H1 (cell line): ENCODE results near the gene SH3RF3. TPM values are rescaled to one million over a fixed set of nuclear protein-coding genes. Genes with fewer than 3 reads are reported as not detected.

ENCODE experiments used
- CTCF ChIA-PET: fragments of 300-600 bp; sonication (Branson Sonifier 250); formaldehyde crosslinking; loops from one replicate; lab custom pipeline; 2021; ENCODE audit not compliant: partially characterized antibody; lab: Charles Lee
- POLR2A ChIA-PET: fragments of 300-600 bp; sonication (Branson Sonifier 250); formaldehyde crosslinking; loops from one replicate; lab custom pipeline; 2021; ENCODE audit warnings: inconsistent platforms; ENCODE audit not compliant: partially characterized antibody; lab: Charles Lee
- DNase-seq, 2 experiments: peaks; one replicate each; pipeline versions ENCODE4 v3.0.0 to v3.0.0-alpha.2; 2010 to 2022; ENCODE audit warnings: low spot score in 2 of 2, low read depth in 1 of 2, mixed read lengths in 1 of 2
- FAIRE-seq: peaks from 2 replicates; lab custom pipeline; 2011; peaks lifted over from hg19 to GRCh38; lab: Jason Lieb, UNC
- H2AFZ ChIP-seq: 2 replicates; pipeline ENCODE4 v1.8.1; 2012; ENCODE audit warnings: low read length, inconsistent platforms
- H2AK5ac ChIP-seq: 2 replicates; pipeline ENCODE4 v1.6.1; 2013; ENCODE audit warnings: low read depth, low read length
- H2BK120ac ChIP-seq: replicated peaks from 2 replicates; pipeline ENCODE3; 2013; ENCODE audit warnings: low read depth, low read length, inconsistent platforms
- H2BK12ac ChIP-seq: 2 replicates; pipeline ENCODE4 v1.6.1; 2013; ENCODE audit warnings: low read depth, low read length
- H2BK15ac ChIP-seq: 2 replicates; pipeline ENCODE4 v1.6.1; 2013; ENCODE audit warnings: low read length
- H2BK20ac ChIP-seq: 2 replicates; pipeline ENCODE4 v1.6.1; 2013; ENCODE audit warnings: low read length
- H2BK5ac ChIP-seq: 2 replicates; pipeline ENCODE4 v1.6.1; 2013; ENCODE audit warnings: low read depth, low read length
- H3K14ac ChIP-seq: 2 replicates; pipeline ENCODE4 v1.6.1; 2013; ENCODE audit warnings: inconsistent platforms; ENCODE audit not compliant: insufficient read length
- H3K18ac ChIP-seq: 2 replicates; pipeline ENCODE4 v1.6.1; 2013; ENCODE audit warnings: low read length; ENCODE audit errors: extremely low read depth
- H3K23ac ChIP-seq: 2 replicates; pipeline ENCODE4 v1.6.1; 2013; ENCODE audit warnings: inconsistent platforms; ENCODE audit not compliant: insufficient read length
- H3K23me2 ChIP-seq: 2 replicates; pipeline ENCODE4 v1.6.1; 2013; ENCODE audit warnings: low read depth, low read length
- H3K27ac ChIP-seq: 2 replicates; pipeline ENCODE4 v1.6.1; 2011; ENCODE audit warnings: low read depth, low read length, inconsistent platforms
- H3K27me3 ChIP-seq, 4 experiments: replicated peaks in 1 of 4; 1 replicate in 1 of 4; 2 replicates in 3 of 4; pipeline versions ENCODE4 v1.6.1 to v1.8.1; 2011 to 2013; ENCODE audit warnings: low read length in 3 of 4, mild to moderate bottlenecking in 3 of 4, inconsistent platforms in 2 of 4, mixed read lengths in 2 of 4, moderate library complexity in 1 of 4; ENCODE audit not compliant: control insufficient read depth in 3 of 4, insufficient read depth in 3 of 4; ENCODE audit errors: extremely low read depth in 1 of 4
- H3K36me3 ChIP-seq, 4 experiments: 2 replicates each; pipeline versions ENCODE4 v1.6.1 to v1.8.1; 2011 to 2013; ENCODE audit warnings: mild to moderate bottlenecking in 4 of 4, low read length in 3 of 4, moderate library complexity in 2 of 4, control low read depth in 1 of 4, inconsistent platforms in 1 of 4; ENCODE audit not compliant: insufficient read depth in 4 of 4, control insufficient read depth in 2 of 4
- H3K4ac ChIP-seq: replicated peaks from 2 replicates; pipeline ENCODE3; 2013; ENCODE audit warnings: low read length, low read depth, mixed read lengths, inconsistent platforms; ENCODE audit not compliant: insufficient read length
- H3K4me1 ChIP-seq, 4 experiments: replicated peaks in 1 of 4; 1 replicate in 1 of 4; 2 replicates in 3 of 4; pipeline versions ENCODE4 v1.6.1 to v1.8.1; 2011 to 2013; ENCODE audit warnings: low read length in 3 of 4, inconsistent platforms in 2 of 4, mixed read lengths in 1 of 4; ENCODE audit not compliant: insufficient read depth in 4 of 4, control insufficient read depth in 3 of 4
- H3K4me2 ChIP-seq, 2 experiments: 2 replicates each; pipeline versions ENCODE4 v1.6.1 to v1.8.1; 2011 to 2013; ENCODE audit warnings: low read depth in 2 of 2, low read length in 2 of 2, control low read depth in 1 of 2, inconsistent platforms in 1 of 2, mild to moderate bottlenecking in 1 of 2; ENCODE audit not compliant: insufficient read depth in 1 of 2
- H3K4me3 ChIP-seq, 4 experiments: fragments of 200-600, 300-600 bp in 1 of 4; sonication (generic), shearing (Covaris generic), sonication (Bioruptor Twin) in 1 of 4; 2 replicates each; pipeline versions ENCODE4 v1.5.1 to v1.8.1; 2011 to 2016; ENCODE audit warnings: low read length in 4 of 4, low read depth in 3 of 4, control low read depth in 2 of 4, inconsistent platforms in 2 of 4, mild to moderate bottlenecking in 2 of 4, mixed read lengths in 1 of 4, moderate library complexity in 1 of 4; ENCODE audit not compliant: insufficient read depth in 2 of 4; ENCODE audit errors: extremely low read depth in 1 of 4
- H3K56ac ChIP-seq: replicated peaks from 2 replicates; pipeline ENCODE3; 2013; ENCODE audit warnings: low read depth, mild to moderate bottlenecking, mixed read lengths, low read length, inconsistent platforms; ENCODE audit not compliant: insufficient read length
- H3K79me1 ChIP-seq: 2 replicates; pipeline ENCODE4 v1.6.1; 2013; ENCODE audit warnings: low read depth, low read length, control low read depth
- H3K79me2 ChIP-seq, 2 experiments: 2 replicates each; pipeline versions ENCODE4 v1.6.1 to v1.8.1; 2012 to 2013; ENCODE audit warnings: low read length in 2 of 2, mild to moderate bottlenecking in 2 of 2, inconsistent platforms in 1 of 2; ENCODE audit not compliant: insufficient read depth in 2 of 2, control insufficient read depth in 1 of 2
- H3K9ac ChIP-seq, 4 experiments: replicated peaks in 1 of 4; 1 replicate in 1 of 4; 2 replicates in 3 of 4; pipeline versions ENCODE4 v1.6.1 to v1.8.1; 2011 to 2013; ENCODE audit warnings: low read depth in 3 of 4, low read length in 3 of 4, control low read depth in 2 of 4, mild to moderate bottlenecking in 2 of 4, moderate library complexity in 2 of 4, inconsistent platforms in 1 of 4; ENCODE audit errors: extremely low read depth in 1 of 4
- H3K9me3 ChIP-seq, 2 experiments: 2 replicates each; pipeline versions ENCODE4 v1.6.1 to v1.8.1; 2012 to 2013; ENCODE audit warnings: mild to moderate bottlenecking in 2 of 2, moderate library complexity in 2 of 2, control low read depth in 1 of 2, inconsistent platforms in 1 of 2, low read depth in 1 of 2, low read length in 1 of 2, mixed read lengths in 1 of 2; ENCODE audit not compliant: insufficient read depth in 2 of 2
- H4K20me1 ChIP-seq, 2 experiments: replicated peaks in 1 of 2; 2 replicates each; pipeline versions ENCODE3 to v1.8.1; 2011 to 2013; ENCODE audit warnings: inconsistent platforms in 2 of 2, low read length in 2 of 2, mild to moderate bottlenecking in 1 of 2; ENCODE audit not compliant: insufficient read depth in 2 of 2, control insufficient read depth in 1 of 2
- H4K5ac ChIP-seq: 2 replicates; pipeline ENCODE4 v1.6.1; 2013; ENCODE audit warnings: low read length, low read depth, mixed read lengths, inconsistent platforms; ENCODE audit not compliant: insufficient read length
- H4K8ac ChIP-seq: 2 replicates; pipeline ENCODE4 v1.8.0; 2013; ENCODE audit warnings: mild to moderate bottlenecking, moderate library complexity, low read length, inconsistent platforms; ENCODE audit not compliant: insufficient read depth; ENCODE audit errors: extremely low read depth
- H4K91ac ChIP-seq: replicated peaks from 2 replicates; pipeline ENCODE3; 2013; ENCODE audit warnings: low read length, mixed read lengths, inconsistent platforms; ENCODE audit not compliant: insufficient read length
- CHD1 ChIP-seq: IDR thresholded peaks from 2 replicates; pipeline ENCODE4 v1.6.1; 2012; ENCODE audit warnings: low read depth, low read length, improper control_type of control experiment
- EP300 ChIP-seq, 2 experiments: IDR thresholded peaks; 1 replicate in 1 of 2; 2 replicates in 1 of 2; pipeline ENCODE4 v1.6.1; 2011 to 2012; ENCODE audit warnings: low read depth in 2 of 2, low read length in 2 of 2, mild to moderate bottlenecking in 2 of 2, borderline replicate concordance in 1 of 2, inconsistent platforms in 1 of 2, moderate library complexity in 1 of 2
- EZH2 ChIP-seq: fragments of 200-600 bp; sonication (generic); IDR thresholded peaks from 2 replicates; pipeline ENCODE4 v1.7.1; 2012; ENCODE audit warnings: low read depth, mild to moderate bottlenecking, moderate library complexity, low read length, inconsistent platforms; ENCODE audit not compliant: severe bottlenecking
- FOSL1 ChIP-seq: IDR thresholded peaks from 2 replicates; pipeline ENCODE4 v1.6.1; 2011; ENCODE audit warnings: mild to moderate bottlenecking, low read depth, low read length, moderate library complexity; ENCODE audit not compliant: insufficient read depth
- GABPA ChIP-seq: IDR thresholded peaks from 2 replicates; pipeline ENCODE4 v1.6.1; 2011; ENCODE audit warnings: mild to moderate bottlenecking, low read length, moderate library complexity, borderline replicate concordance; ENCODE audit not compliant: insufficient read depth
- HDAC6 ChIP-seq: IDR thresholded peaks from one replicate; pipeline ENCODE4 v1.7.1; 2012; ENCODE audit warnings: low read depth, mild to moderate bottlenecking, inconsistent platforms, low read length, moderate library complexity
- MAFK ChIP-seq: IDR thresholded peaks from 2 replicates; pipeline ENCODE4 v1.6.1; 2012; ENCODE audit warnings: low read depth, mild to moderate bottlenecking, improper control_type of control experiment, low read length
- NANOG ChIP-seq: IDR thresholded peaks from 2 replicates; pipeline ENCODE4 v1.6.1; 2011; ENCODE audit warnings: low read length, low read depth, mild to moderate bottlenecking, inconsistent platforms; ENCODE audit not compliant: insufficient read depth, poor library complexity, severe bottlenecking
- PHF8 ChIP-seq: fragments of 200-600 bp; sonication (generic); conservative IDR thresholded peaks from 2 replicates; pipeline ENCODE4 v1.7.1; 2012; ENCODE audit warnings: low read depth, mild to moderate bottlenecking, inconsistent platforms, low read length, moderate library complexity
- POLR2A ChIP-seq, 2 experiments: IDR thresholded peaks; 1 replicate in 1 of 2; 2 replicates in 1 of 2; pipeline ENCODE4 v1.6.1; 2011; ENCODE audit warnings: low read depth in 2 of 2, low read length in 2 of 2, mild to moderate bottlenecking in 2 of 2; ENCODE audit errors: control extremely low read depth in 1 of 2
- RBBP5 ChIP-seq: IDR thresholded peaks from 2 replicates; pipeline ENCODE4 v1.7.1; 2012; ENCODE audit warnings: low read depth, mild to moderate bottlenecking, inconsistent platforms, low read length, moderate library complexity, borderline replicate concordance
- TAF7 ChIP-seq: optimal IDR thresholded peaks from 2 replicates; pipeline ENCODE3; 2011; ENCODE audit warnings: low read depth, mild to moderate bottlenecking, inconsistent platforms, low read length, moderate library complexity, borderline replicate concordance
- TCF12 ChIP-seq: IDR thresholded peaks from 2 replicates; pipeline ENCODE4 v1.6.1; 2011; ENCODE audit warnings: low read depth, mild to moderate bottlenecking, low read length
- ZNF274 ChIP-seq: IDR thresholded peaks from 2 replicates; pipeline ENCODE4 v1.7.0; 2012; ENCODE audit warnings: low read length, borderline replicate concordance; ENCODE audit errors: extremely low read depth
- WGBS, 2 experiments: shearing (Covaris generic) in 1 of 2; methylation state at CpG; one replicate each; pipeline versions ENCODE4 v1.1.6 to v1.1.7; 2013 to 2015; ENCODE audit warnings: low lambda C conversion rate in 2 of 2, mixed read lengths in 2 of 2, inconsistent platforms in 1 of 2, low coverage in 1 of 2, missing lambda C conversion rate in 1 of 2; ENCODE audit not compliant: insufficient replicate concordance in 2 of 2, insufficient coverage in 1 of 2, insufficient read length in 1 of 2; ENCODE audit errors: extremely low coverage in 1 of 2, missing lambda C conversion rate in 1 of 2; 5-methylcytosine and 5-hydroxymethylcytosine counted together
- polyA plus RNA-seq, 7 experiments: library from polyadenylated mRNA; depleted of rRNA in 3 of 7; stranded (reverse) in 5 of 7; unstranded in 2 of 7; fragments of >200 nt in 5 of 7; fragments of 200-250 nt in 2 of 7; gene quantifications; 1 replicate in 5 of 7; 2 replicates in 1 of 7; 4 replicates in 1 of 7; pipeline versions ENCODE4 v1.2.1 to v1.2.3, GENCODE V29; 2011 to 2013; ENCODE audit warnings: missing spikeins in 2 of 7, mixed read lengths in 2 of 7
- total RNA-seq: library from RNA; stranded (reverse); fragmentation: NEBNext Ultra II Directional; extraction: Animal tissue kit (Norgen Biotek cat#: 25700); gene quantifications from 2 replicates; pipeline ENCODE4 v1.2.1, GENCODE V29; 2021

Gene SH3RF3
- total and polyA plus RNA-seq, 2 of the 8 experiments (the other 6 are each of a cell fraction or from before 2014, with no cell fraction given), result 0.11 to 0.65 TPM

GRCh38 chr2:109247340-109247739 is 118.3 kb downstream of the SH3RF3 start:
- POLR2A ChIA-PET, result no interaction called here
- Histone ChIP-seq H4K91ac (no peak overlapping the region), H3K4ac (no peak overlapping the region), H3K79me1 (no peaks in the 10 kb centered on the region), H3K14ac (no peak overlapping the region), H2BK5ac (no peak overlapping the region), H2BK120ac (no peak overlapping the region), H3K18ac (no peak overlapping the region), H4K20me1 (no peaks in the 10 kb centered on the region), H3K4me2 (no peak overlapping the region), H2BK20ac (no peak overlapping the region), H3K27me3 (no peaks in the 10 kb centered on the region; a peak in 1 of 7 replicates), H3K56ac (no peak overlapping the region), H3K9me3 (no peaks in the 10 kb centered on the region), H3K4me1 (peaks cover 0 to 2% (median 0%) of the 10 kb centered on the region in 4 experiments; a peak in 1 of 7 replicates), H4K5ac (no peak overlapping the region), H3K23ac (no peak overlapping the region), H2AFZ (no peak overlapping the region), H4K8ac (no peak overlapping the region), H3K9ac (no peak overlapping the region), H3K79me2 (no peaks in the 10 kb centered on the region), H3K36me3 (no peaks in the 10 kb centered on the region), H2AK5ac (no peak overlapping the region), H2BK12ac (peak overlapping the region; percentile 41; the same call in 1 of the 2 replicates), H3K27ac (no peak overlapping the region), H3K4me3 (no peak overlapping the region), H2BK15ac (no peak overlapping the region), H3K23me2 (no peaks in the 10 kb centered on the region)
- CTCF ChIA-PET, result interaction anchor here (0.9 to 1.3 kb wide), 4 partner anchors 9 to 24 kb away, joined by 3 to 4 read pairs (median 4); no protein-coding TSS in a partner anchor
- WGBS, 2 experiments, result 95% methylated on average over 8 of the region's 8 CpGs; no CpG with 5 or more reads in 1 of the 2 experiments
- DNase-seq (no peak), FAIRE-seq (peak; percentile 7)
- TF ChIP-seq PHF8, result no peak
- no peak for TF ChIP-seq FOSL1
- TF ChIP-seq TAF7, result no peak
- no peak for TF ChIP-seq EP300 (IDR thresholded peaks at IDR 0.05; ENCODE audit: borderline replicate concordance in 1 of 2, low read depth in 2 of 2, low read length in 2 of 2)
- no peak for TF ChIP-seq NANOG
- no peak for TF ChIP-seq CHD1
- no peak for TF ChIP-seq POLR2A (IDR thresholded peaks at IDR 0.05; ENCODE audit: control extremely low read depth in 1 of 2, low read depth in 2 of 2, low read length in 2 of 2)
- no peak for TF ChIP-seq RBBP5
- no peak for TF ChIP-seq ZNF274
- no peak for TF ChIP-seq GABPA
- no peak for TF ChIP-seq HDAC6
- no peak for TF ChIP-seq EZH2
- TF ChIP-seq TCF12, result no peak
- no peak for TF ChIP-seq MAFK
